ENCODE data around the gene LBH.

DNA sequence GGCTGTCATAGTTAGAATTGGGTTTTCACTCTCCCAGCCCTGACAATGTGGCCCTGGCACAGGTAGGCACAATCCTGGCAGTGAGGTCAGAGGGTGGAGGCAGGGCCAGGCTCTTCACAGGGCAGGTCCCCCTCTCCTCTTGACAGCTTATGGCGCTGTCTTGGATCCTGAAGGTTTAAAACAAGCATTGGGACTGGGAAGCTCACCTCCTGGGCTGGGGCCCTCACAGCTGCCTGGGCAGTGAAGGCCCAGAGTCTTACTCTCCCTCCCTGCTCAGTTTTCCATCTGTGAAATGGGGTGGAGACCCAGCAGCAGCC lies 23.3 kb downstream of the LBH start:
- TF ChIP-seq BHLHE40 (IDR thresholded peaks at IDR 0.05; ENCODE audit: borderline replicate concordance) = no peak
- TF ChIP-seq, protein P1, sequence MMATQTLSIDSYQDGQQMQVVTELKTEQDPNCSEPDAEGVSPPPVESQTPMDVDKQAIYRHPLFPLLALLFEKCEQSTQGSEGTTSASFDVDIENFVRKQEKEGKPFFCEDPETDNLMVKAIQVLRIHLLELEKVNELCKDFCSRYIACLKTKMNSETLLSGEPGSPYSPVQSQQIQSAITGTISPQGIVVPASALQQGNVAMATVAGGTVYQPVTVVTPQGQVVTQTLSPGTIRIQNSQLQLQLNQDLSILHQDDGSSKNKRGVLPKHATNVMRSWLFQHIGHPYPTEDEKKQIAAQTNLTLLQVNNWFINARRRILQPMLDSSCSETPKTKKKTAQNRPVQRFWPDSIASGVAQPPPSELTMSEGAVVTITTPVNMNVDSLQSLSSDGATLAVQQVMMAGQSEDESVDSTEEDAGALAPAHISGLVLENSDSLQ (IDR thresholded peaks at IDR 0.05) = no peak
- no peak for TF ChIP-seq NFRKB (IDR thresholded peaks at IDR 0.05)
- TF ChIP-seq ZNF384 (IDR thresholded peaks at IDR 0.05) = no peak
- no peak for TF ChIP-seq TARDBP (IDR thresholded peaks at IDR 0.05)
- TF ChIP-seq FOXM1 (IDR thresholded peaks at IDR 0.05; ENCODE audit: borderline replicate concordance) = no peak
- TF ChIP-seq FOXK2 (IDR thresholded peaks at IDR 0.05) = no peak
- TF ChIP-seq L3MBTL2 (conservative IDR thresholded peaks at IDR 0.05) = no peak
- TF ChIP-seq CTBP1 (IDR thresholded peaks at IDR 0.05; ENCODE audit: borderline replicate concordance) = no peak
- no peak for TF ChIP-seq HDGF (IDR thresholded peaks at IDR 0.05; ENCODE audit: borderline replicate concordance)
- no peak for TF ChIP-seq SUZ12 (IDR thresholded peaks at IDR 0.05)
- TF ChIP-seq ELF4 (IDR thresholded peaks at IDR 0.05) = no peak
- no peak for TF ChIP-seq ARNT (IDR thresholded peaks at IDR 0.05)
- TF ChIP-seq LEF1 (IDR thresholded peaks at IDR 0.05; ENCODE audit: borderline replicate concordance) = no peak

Data from HEK293T (cell line).